ENCODE measurements around the gene ZNF682.
"Not testable (repeated sequence)": the region's sequence is repeated elsewhere in the genome, so short reads cannot be mapped to it uniquely, and the experiment has no call there.

ZNF682 gene

DNA sequence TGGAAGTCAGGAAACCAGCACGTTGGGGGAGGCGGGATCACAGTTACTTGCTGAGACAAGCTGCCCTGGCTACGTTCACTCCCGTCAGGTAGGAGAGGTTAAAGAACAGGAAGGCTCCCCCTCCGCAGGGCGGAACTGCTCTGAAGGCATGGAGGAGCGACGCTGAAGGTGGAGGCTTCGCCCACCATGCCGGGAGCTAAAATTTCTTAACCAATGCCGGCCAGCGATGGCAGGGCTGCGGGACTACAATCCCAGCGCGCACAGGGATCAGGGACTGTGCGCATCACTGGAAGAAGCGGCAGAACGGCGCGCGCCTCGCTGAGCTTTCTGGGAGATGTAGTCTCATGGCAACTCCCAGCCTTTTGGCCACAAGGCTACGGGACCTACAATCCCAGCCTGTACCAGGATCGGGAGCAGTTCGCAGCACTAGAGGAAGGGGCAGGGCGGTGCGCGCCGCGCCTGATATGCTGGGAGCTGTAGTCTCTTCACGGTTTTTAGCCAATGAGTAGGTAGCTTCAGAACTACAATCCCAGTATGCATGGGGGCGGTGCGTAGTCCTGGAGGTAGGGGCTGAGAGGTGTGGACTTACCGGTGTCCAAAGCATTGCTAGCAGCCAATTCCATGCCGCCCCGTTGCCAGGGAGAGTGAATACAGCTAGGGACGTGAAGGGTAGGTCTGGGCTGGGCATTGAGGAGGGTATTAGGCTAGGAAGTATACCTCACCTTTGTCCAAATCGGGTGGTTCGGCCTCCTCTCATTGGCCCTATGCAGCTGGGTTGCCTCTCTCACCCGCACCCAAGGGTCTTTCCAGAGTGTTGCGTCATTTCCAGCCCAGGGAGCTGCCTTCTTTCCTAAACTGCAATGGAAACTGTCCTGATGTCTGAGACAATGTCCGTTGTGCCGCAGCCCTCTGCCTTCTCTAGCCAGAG lies 12.8 kb upstream of the ZNF682 start:
- peak; percentile 73 for DNase-seq (ENCODE audit: low spot score)
- in situ Hi-C loops (cut with MboI; ENCODE audit: low sequenced_read_pairs, unreplicated experiment), result no loop called here
- no peak for TF ChIP-seq CTCF (IDR thresholded peaks at IDR 0.05; ENCODE audit: borderline replicate concordance, control extremely low read depth, extremely low read depth, insufficient read depth, missing control alignments)

DNA sequence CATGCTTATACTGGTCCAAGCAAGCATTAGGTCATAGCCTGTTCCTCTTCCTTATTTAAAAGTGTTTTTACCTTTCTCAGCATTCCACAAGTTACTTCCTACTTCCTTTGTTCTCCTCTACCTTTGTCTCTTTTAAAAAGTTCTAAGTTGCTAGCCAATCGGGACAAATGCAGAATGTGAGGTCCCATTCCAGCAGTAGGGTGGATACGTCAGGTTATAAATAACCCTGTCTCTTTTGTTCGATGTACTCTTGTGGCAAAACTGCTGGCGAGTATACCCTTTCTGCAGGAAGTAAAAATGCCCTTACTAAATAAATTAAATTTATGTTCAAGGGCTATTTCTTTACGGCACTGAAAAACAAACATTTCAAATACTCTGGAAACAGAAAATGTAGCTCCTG lies 6.4 kb upstream of the ZNF682 start:
- in situ Hi-C loops (cut with MboI; ENCODE audit: low sequenced_read_pairs, unreplicated experiment); DNase-seq (ENCODE audit: low spot score): not testable (repeated sequence)

GRCh38 chr19:20044663-20045062 lies 5.4 kb upstream of the ZNF682 start:
- no peak for DNase-seq (ENCODE audit: low spot score)
- no peak for TF ChIP-seq CTCF (IDR thresholded peaks at IDR 0.05; ENCODE audit: borderline replicate concordance, control extremely low read depth, extremely low read depth, insufficient read depth, missing control alignments)
- in situ Hi-C loops (cut with MboI; ENCODE audit: low sequenced_read_pairs, unreplicated experiment), result no loop called here

DNA sequence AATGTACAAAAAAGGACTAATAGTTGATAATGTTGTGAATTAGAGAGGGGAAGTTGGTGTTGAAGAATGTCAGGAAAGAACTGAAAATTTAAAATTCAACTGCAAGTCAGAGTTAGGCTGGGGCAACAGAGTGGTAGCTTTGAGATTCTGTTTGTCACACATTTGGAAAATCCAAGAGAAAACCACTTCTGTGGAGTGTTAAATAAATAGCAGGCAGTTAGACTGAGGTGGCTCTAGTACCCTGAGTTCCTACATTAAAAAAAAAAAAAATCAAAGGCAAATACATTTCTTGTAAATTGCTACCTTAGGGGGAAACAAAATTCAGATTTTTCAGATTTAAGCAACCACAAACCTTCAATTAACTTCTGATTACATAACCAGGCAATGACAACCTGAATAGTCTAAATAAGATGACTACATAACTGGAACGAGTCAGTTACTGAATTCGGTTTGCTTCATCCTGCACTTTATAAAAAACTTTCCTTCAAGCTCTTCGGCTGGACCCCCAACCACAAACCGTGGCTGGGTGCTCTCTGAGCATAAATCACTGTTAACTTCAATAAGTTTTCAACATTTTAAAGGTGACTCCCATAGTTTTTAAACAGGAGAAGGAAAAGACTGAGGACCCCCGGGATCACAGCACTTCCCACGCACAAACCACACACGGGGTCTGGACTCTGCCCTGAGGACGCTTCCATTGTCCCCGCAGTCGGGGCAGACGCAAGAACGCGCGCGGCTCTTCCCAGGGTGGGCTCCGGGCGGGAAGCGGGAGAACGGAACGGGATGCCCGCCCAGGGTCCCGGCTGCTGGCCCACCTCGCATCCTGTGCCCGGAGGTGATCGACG lies 725 bp downstream of the ZNF682 start:
- no peak for TF ChIP-seq CTCF (IDR thresholded peaks at IDR 0.05; ENCODE audit: borderline replicate concordance, control extremely low read depth, extremely low read depth, insufficient read depth, missing control alignments)
- no peak for DNase-seq (ENCODE audit: low spot score)
- in situ Hi-C loops (cut with MboI; ENCODE audit: low sequenced_read_pairs, unreplicated experiment), result no loop called here

GRCh38 chr19:20035935-20036334 lies 3.4 kb downstream of the ZNF682 start:
- TF ChIP-seq CTCF (IDR thresholded peaks at IDR 0.05; ENCODE audit: borderline replicate concordance, control extremely low read depth, extremely low read depth, insufficient read depth, missing control alignments), result no peak
- DNase-seq (ENCODE audit: low spot score), result no peak

DNA sequence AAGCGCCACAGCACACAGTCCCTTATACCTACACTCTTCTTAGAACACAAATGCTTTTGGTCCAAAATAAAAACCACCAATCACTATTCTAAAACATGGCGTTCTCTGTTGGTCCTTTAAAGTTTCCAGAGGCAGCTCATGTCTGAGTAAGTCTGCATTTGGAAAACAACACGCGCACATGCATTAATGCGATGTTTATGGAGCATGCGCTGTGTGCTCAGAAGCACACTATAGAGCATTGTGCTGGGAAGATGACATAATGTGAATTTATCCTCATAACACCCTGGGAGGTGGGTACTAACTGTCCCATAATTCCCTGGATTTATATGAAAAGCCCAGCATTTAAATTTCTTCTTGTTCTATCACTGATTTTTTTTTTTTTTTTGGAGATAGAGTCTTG lies 10.7 kb downstream of the ZNF682 start:
- in situ Hi-C loops (cut with MboI; ENCODE audit: low sequenced_read_pairs, unreplicated experiment), result no loop called here
- no peak for TF ChIP-seq CTCF (IDR thresholded peaks at IDR 0.05; ENCODE audit: borderline replicate concordance, control extremely low read depth, extremely low read depth, insufficient read depth, missing control alignments)
- no peak for DNase-seq (ENCODE audit: low spot score)

More at GRCh38 chr19:20035935-20036334, 3.4 kb downstream of the ZNF682 start:
- in situ Hi-C loops (cut with MboI; ENCODE audit: low sequenced_read_pairs, unreplicated experiment), result no loop called here

DNA sequence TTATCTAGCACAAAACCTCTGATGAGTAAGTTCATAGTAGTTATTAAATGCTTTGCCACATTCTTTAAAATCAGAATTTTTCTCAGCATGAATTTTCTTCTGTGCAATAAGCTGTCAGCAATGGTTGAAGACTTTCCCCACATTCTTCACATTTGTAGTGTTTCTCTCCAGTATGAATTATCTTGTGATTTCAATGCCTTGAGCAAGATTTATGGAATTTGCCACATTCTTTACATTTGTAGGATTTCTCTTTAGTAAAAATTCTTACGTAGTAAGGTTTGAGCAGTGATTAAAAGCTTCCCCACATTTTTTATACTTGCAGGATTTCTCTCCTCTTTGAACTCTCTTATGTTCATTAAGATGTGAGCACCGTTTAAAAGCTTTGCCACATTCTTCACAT lies 33.6 kb downstream of the ZNF682 start:
- no peak for TF ChIP-seq CTCF (IDR thresholded peaks at IDR 0.05; ENCODE audit: borderline replicate concordance, control extremely low read depth, extremely low read depth, insufficient read depth, missing control alignments)
- in situ Hi-C loops (cut with MboI; ENCODE audit: low sequenced_read_pairs, unreplicated experiment), result no loop called here
- DNase-seq (ENCODE audit: low spot score), result no peak

All from GM13976 (cell line).